ENCODE measurements around the gene AMOTL2. TPM values are rescaled to one million over a fixed set of nuclear protein-coding genes. Genes with fewer than 3 reads are reported as not detected.

AMOTL2 gene
- total RNA-seq, 1 experiment from 2014 or later: 76.9 TPM

GRCh38 chr3:134366928-134367811, 7.1 kb downstream of the AMOTL2 start:
- CTCF ChIA-PET: interaction anchor here (0.8 to 2.0 kb wide), 6 partner anchors 9 to 107 kb away, joined by 3 to 12 read pairs (median 4); no protein-coding TSS in a partner anchor
- H3K4me3 Mint-ChIP-seq: no peak overlapping the region
- ATAC-seq (no peak), DNase-seq (ENCODE audit: low spot score) (no peak)
- H3K36me3 Mint-ChIP-seq: peaks cover 74% of the 10 kb centered on the region
- H3K27ac Mint-ChIP-seq: no peak overlapping the region
- H3K9me3 Mint-ChIP-seq: no peaks in the 10 kb centered on the region
- no peaks in the 10 kb centered on the region; the same call in none of the 2 replicates for H3K27me3 Mint-ChIP-seq (ENCODE audit: low read depth)
- H3K4me1 Mint-ChIP-seq: peaks cover 68% of the 10 kb centered on the region
- POLR2A ChIA-PET: interaction anchor here (0.5 to 3.7 kb wide), 6 partner anchors 9 to 114 kb away, joined by 3 to 13 read pairs (median 4); no protein-coding TSS in a partner anchor
- TF ChIP-seq MXD4 (CRISPR knock-in tag; IDR thresholded peaks at IDR 0.05; ENCODE audit: borderline replicate concordance): no peak
- no peak for TF ChIP-seq ZNF121 (CRISPR knock-in tag; IDR thresholded peaks at IDR 0.05)
- TF ChIP-seq CBFB (CRISPR knock-in tag; IDR thresholded peaks at IDR 0.05; ENCODE audit: low read depth): no peak
- no peak for TF ChIP-seq ZNF423 (CRISPR knock-in tag; IDR thresholded peaks at IDR 0.05)
- TF ChIP-seq RELA (CRISPR knock-in tag; IDR thresholded peaks at IDR 0.05; ENCODE audit: borderline replicate concordance): no peak
- TF ChIP-seq, protein P1, sequence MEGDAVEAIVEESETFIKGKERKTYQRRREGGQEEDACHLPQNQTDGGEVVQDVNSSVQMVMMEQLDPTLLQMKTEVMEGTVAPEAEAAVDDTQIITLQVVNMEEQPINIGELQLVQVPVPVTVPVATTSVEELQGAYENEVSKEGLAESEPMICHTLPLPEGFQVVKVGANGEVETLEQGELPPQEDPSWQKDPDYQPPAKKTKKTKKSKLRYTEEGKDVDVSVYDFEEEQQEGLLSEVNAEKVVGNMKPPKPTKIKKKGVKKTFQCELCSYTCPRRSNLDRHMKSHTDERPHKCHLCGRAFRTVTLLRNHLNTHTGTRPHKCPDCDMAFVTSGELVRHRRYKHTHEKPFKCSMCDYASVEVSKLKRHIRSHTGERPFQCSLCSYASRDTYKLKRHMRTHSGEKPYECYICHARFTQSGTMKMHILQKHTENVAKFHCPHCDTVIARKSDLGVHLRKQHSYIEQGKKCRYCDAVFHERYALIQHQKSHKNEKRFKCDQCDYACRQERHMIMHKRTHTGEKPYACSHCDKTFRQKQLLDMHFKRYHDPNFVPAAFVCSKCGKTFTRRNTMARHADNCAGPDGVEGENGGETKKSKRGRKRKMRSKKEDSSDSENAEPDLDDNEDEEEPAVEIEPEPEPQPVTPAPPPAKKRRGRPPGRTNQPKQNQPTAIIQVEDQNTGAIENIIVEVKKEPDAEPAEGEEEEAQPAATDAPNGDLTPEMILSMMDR (IDR thresholded peaks at IDR 0.05): no peak
- no peak for TF ChIP-seq FOXK1 (CRISPR knock-in tag; IDR thresholded peaks at IDR 0.05)
- TF ChIP-seq HMGXB4 (CRISPR knock-in tag; IDR thresholded peaks at IDR 0.05): no peak
- TF ChIP-seq ZMAT4 (CRISPR knock-in tag; IDR thresholded peaks at IDR 0.05): no peak
- TF ChIP-seq, protein P2, sequence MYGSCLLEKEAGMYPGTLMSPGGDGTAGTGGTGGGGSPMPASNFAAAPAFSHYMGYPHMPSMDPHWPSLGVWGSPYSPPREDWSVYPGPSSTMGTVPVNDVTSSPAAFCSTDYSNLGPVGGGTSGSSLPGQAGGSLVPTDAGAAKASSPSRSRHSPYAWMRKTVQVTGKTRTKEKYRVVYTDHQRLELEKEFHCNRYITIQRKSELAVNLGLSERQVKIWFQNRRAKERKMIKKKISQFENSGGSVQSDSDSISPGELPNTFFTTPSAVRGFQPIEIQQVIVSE (CRISPR knock-in tag; IDR thresholded peaks at IDR 0.05; ENCODE audit: borderline replicate concordance): no peak
- TF ChIP-seq EMX1 (CRISPR knock-in tag; IDR thresholded peaks at IDR 0.05): no peak
- TF ChIP-seq, protein P3, sequence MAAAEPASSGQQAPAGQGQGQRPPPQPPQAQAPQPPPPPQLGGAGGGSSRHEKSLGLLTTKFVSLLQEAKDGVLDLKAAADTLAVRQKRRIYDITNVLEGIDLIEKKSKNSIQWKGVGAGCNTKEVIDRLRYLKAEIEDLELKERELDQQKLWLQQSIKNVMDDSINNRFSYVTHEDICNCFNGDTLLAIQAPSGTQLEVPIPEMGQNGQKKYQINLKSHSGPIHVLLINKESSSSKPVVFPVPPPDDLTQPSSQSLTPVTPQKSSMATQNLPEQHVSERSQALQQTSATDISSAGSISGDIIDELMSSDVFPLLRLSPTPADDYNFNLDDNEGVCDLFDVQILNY (CRISPR knock-in tag; IDR thresholded peaks at IDR 0.05): no peak
- TF ChIP-seq STAT6 (CRISPR knock-in tag; conservative IDR thresholded peaks at IDR 0.05; ENCODE audit: low read depth): no peak
- TF ChIP-seq, protein P4, sequence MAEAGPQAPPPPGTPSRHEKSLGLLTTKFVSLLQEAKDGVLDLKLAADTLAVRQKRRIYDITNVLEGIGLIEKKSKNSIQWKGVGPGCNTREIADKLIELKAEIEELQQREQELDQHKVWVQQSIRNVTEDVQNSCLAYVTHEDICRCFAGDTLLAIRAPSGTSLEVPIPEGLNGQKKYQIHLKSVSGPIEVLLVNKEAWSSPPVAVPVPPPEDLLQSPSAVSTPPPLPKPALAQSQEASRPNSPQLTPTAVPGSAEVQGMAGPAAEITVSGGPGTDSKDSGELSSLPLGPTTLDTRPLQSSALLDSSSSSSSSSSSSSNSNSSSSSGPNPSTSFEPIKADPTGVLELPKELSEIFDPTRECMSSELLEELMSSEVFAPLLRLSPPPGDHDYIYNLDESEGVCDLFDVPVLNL (CRISPR knock-in tag; IDR thresholded peaks at IDR 0.05; ENCODE audit: borderline replicate concordance, low read depth): no peak
- TF ChIP-seq ETV6 (CRISPR knock-in tag; IDR thresholded peaks at IDR 0.05): no peak
- TF ChIP-seq, protein P5, sequence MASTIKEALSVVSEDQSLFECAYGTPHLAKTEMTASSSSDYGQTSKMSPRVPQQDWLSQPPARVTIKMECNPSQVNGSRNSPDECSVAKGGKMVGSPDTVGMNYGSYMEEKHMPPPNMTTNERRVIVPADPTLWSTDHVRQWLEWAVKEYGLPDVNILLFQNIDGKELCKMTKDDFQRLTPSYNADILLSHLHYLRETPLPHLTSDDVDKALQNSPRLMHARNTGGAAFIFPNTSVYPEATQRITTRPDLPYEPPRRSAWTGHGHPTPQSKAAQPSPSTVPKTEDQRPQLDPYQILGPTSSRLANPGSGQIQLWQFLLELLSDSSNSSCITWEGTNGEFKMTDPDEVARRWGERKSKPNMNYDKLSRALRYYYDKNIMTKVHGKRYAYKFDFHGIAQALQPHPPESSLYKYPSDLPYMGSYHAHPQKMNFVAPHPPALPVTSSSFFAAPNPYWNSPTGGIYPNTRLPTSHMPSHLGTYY (CRISPR knock-in tag; IDR thresholded peaks at IDR 0.05): no peak
- TF ChIP-seq FOXJ3 (CRISPR knock-in tag; IDR thresholded peaks at IDR 0.05; ENCODE audit: borderline replicate concordance): no peak
- no peak for TF ChIP-seq SOX15 (CRISPR knock-in tag; IDR thresholded peaks at IDR 0.05)
- TF ChIP-seq, protein P6, sequence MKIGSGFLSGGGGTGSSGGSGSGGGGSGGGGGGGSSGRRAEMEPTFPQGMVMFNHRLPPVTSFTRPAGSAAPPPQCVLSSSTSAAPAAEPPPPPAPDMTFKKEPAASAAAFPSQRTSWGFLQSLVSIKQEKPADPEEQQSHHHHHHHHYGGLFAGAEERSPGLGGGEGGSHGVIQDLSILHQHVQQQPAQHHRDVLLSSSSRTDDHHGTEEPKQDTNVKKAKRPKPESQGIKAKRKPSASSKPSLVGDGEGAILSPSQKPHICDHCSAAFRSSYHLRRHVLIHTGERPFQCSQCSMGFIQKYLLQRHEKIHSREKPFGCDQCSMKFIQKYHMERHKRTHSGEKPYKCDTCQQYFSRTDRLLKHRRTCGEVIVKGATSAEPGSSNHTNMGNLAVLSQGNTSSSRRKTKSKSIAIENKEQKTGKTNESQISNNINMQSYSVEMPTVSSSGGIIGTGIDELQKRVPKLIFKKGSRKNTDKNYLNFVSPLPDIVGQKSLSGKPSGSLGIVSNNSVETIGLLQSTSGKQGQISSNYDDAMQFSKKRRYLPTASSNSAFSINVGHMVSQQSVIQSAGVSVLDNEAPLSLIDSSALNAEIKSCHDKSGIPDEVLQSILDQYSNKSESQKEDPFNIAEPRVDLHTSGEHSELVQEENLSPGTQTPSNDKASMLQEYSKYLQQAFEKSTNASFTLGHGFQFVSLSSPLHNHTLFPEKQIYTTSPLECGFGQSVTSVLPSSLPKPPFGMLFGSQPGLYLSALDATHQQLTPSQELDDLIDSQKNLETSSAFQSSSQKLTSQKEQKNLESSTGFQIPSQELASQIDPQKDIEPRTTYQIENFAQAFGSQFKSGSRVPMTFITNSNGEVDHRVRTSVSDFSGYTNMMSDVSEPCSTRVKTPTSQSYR (CRISPR knock-in tag; IDR thresholded peaks at IDR 0.05): no peak
- no peak for TF ChIP-seq SMAD4 (CRISPR knock-in tag; IDR thresholded peaks at IDR 0.05)

Data from WTC11 (cell line).